Colonic mucosa (tissue), 4 donors: ENCODE data around the gene MAP4K5. TPM values are rescaled to one million over a fixed set of nuclear protein-coding genes. Genes with fewer than 3 reads are reported as not detected.
"Not testable (repeated sequence)": the region's sequence is repeated elsewhere in the genome, so short reads cannot be mapped to it uniquely, and the experiment has no call there.

Experiments
- DNase-seq: peaks from one replicate; pipeline ENCODE4 v3.0.0-alpha.2; 2020
- H3K27ac ChIP-seq: fragments of 200-600 bp; one replicate; pipeline ENCODE4 v1.8.0; 2021
- H3K27me3 ChIP-seq: fragments of 200-600 bp; one replicate; pipeline ENCODE4 v1.8.0; 2021
- H3K36me3 ChIP-seq: fragments of 200-600 bp; one replicate; pipeline ENCODE4 v1.8.0; 2021
- H3K4me1 ChIP-seq: fragments of 200-600 bp; one replicate; pipeline ENCODE4 v1.8.0; 2021; ENCODE audit warnings: mild to moderate bottlenecking
- H3K4me3 ChIP-seq: fragments of 200-600 bp; one replicate; pipeline ENCODE4 v1.8.0; 2021
- H3K9ac ChIP-seq, 2 donors: one replicate each; pipeline ENCODE4 v1.7.0; 2013; ENCODE audit warnings: control low read depth in 2 of 2, low read depth in 2 of 2, low read length in 2 of 2
- H3K9me3 ChIP-seq: fragments of 200-600 bp; one replicate; pipeline ENCODE4 v1.8.0; 2021
- CTCF ChIP-seq: fragments of 200-600 bp; IDR thresholded peaks from one replicate; pipeline ENCODE4 v1.8.0; 2022; ENCODE audit warnings: antibody characterized with exemption, mild to moderate bottlenecking
- intact Hi-C: fragments of 100-400 bp; cut with DNase I; formaldehyde crosslinking; loops from one replicate; pipeline ENCODE4 v1.14.1; 2022
- total RNA-seq, 2 donors: library from RNA; stranded (reverse); fragmentation: NEBNext Ultra II Directional in 1 of 2; extraction: Animal tissue kit (Norgen Biotek cat#: 25700) in 1 of 2; gene quantifications; one replicate each; pipeline ENCODE4 v1.2.1, GENCODE V29; 2021
- donor health status: healthy.
- donor health status: DM: no; HTN: no; CAD: no.
- donor health status: DM: no; HTN: no; CAD: no.

Gene MAP4K5
- total RNA-seq, 2 donors from 2014 or later, result 39.0 to 43.3 TPM

GRCh38 chr14:50569714-50570274 is 37.4 kb upstream of the MAP4K5 start:
- no peaks in the 10 kb centered on the region for H3K36me3 ChIP-seq
- no peaks in the 10 kb centered on the region for H3K4me1 ChIP-seq
- no peak overlapping the region for H3K27ac ChIP-seq
- no peaks in the 10 kb centered on the region for H3K9me3 ChIP-seq
- TF ChIP-seq CTCF, result no peak
- intact Hi-C loops, result no loop called here
- DNase-seq, result no peak
- no peak overlapping the region for H3K4me3 ChIP-seq
- no peaks in the 10 kb centered on the region for H3K27me3 ChIP-seq
- H3K9ac ChIP-seq, result no peak overlapping the region

GRCh38 chr14:50562841-50563240 is 30.5 kb upstream of the MAP4K5 start:
- no peak for TF ChIP-seq CTCF
- no peaks in the 10 kb centered on the region for H3K9me3 ChIP-seq
- H3K27ac ChIP-seq, result no peak overlapping the region
- no peaks in the 10 kb centered on the region for H3K36me3 ChIP-seq
- no peaks in the 10 kb centered on the region for H3K4me1 ChIP-seq
- intact Hi-C loops, result no loop called here
- no peak overlapping the region for H3K9ac ChIP-seq
- H3K27me3 ChIP-seq, result no peaks in the 10 kb centered on the region
- H3K4me3 ChIP-seq, result no peak overlapping the region
- no peak for DNase-seq

GRCh38 chr14:50560931-50561285 is 28.5 kb upstream of the MAP4K5 start:
- intact Hi-C loops, result no loop called here
- Histone ChIP-seq H3K4me3 (peak overlapping the region; percentile 61), H3K9ac (peak overlapping the region; percentile 48 to 76)

GRCh38 chr14:50559990-50560930 is 27.9 kb upstream of the MAP4K5 start, which contains the start of gene ATL1:
Gene ATL1, plus strand, starts transcription at chr14:50560145. Its CDS starts 121 bp downstream, at chr14:50560266.
- H3K9me3 ChIP-seq, result no peaks in the 10 kb centered on the region
- peak within 1 kb of the TSS; percentile 71 for H3K27ac ChIP-seq
- H3K4me3 ChIP-seq, result peak within 1 kb of the TSS; percentile 61
- no peak for TF ChIP-seq CTCF
- H3K36me3 ChIP-seq, result no peaks in the 10 kb centered on the region
- peak within 1 kb of the TSS; percentile 72 to 76 for H3K9ac ChIP-seq
- peak; percentile 63 for DNase-seq
- no peaks in the 10 kb centered on the region for H3K27me3 ChIP-seq
- no peaks in the 10 kb centered on the region for H3K4me1 ChIP-seq
- intact Hi-C loops, result no loop called here

More at GRCh38 chr14:50560931-50561285, 28.5 kb upstream of the MAP4K5 start:
- Histone ChIP-seq H3K4me1 (no peaks in the 10 kb centered on the region), H3K27ac (peak overlapping the region; percentile 71), H3K27me3 (no peaks in the 10 kb centered on the region), H3K9me3 (no peaks in the 10 kb centered on the region), H3K36me3 (no peaks in the 10 kb centered on the region)
- DNase-seq, result peak; percentile 82
- TF ChIP-seq CTCF, result no peak

- H3K27me3 ChIP-seq, intact Hi-C loops: not testable (repeated sequence)
These were observed 20.4 kb upstream of the MAP4K5 start for GRCh38 chr14:50552796-50553195.

GRCh38 chr14:50551877-50552276 is 19.5 kb upstream of the MAP4K5 start:
- intact Hi-C loops, result no loop called here
- Histone ChIP-seq H3K27me3 (no peaks in the 10 kb centered on the region), H3K27ac (no peak overlapping the region), H3K4me1 (no peaks in the 10 kb centered on the region), H3K9ac (no peak overlapping the region), H3K36me3 (no peaks in the 10 kb centered on the region), H3K9me3 (no peaks in the 10 kb centered on the region), H3K4me3 (no peak overlapping the region)
- no peak for TF ChIP-seq CTCF
- DNase-seq, result no peak

More at GRCh38 chr14:50552796-50553195, 20.4 kb upstream of the MAP4K5 start:
- not testable (repeated sequence) for H3K4me1 ChIP-seq, H3K9me3 ChIP-seq, H3K4me3 ChIP-seq, H3K27ac ChIP-seq, H3K36me3 ChIP-seq, H3K9ac ChIP-seq, DNase-seq
